22Rv1 (cell line): Measurements from ENCODE around the gene SYTL4.

Source experiments
- H3K27ac ChIP-seq: fragments of 450-650 bp; 2 replicates; pipeline ENCODE4 v1.5.1; 2017
- ZFX ChIP-seq: fragments of 450-650 bp; IDR thresholded peaks from 2 replicates; pipeline ENCODE4 v1.6.1; 2017; ENCODE audit warnings: antibody characterized with exemption, borderline replicate concordance
- TF ChIP-seq, protein P1 (sequence below): fragments of 450-650 bp; IDR thresholded peaks from 2 replicates; pipeline ENCODE4 v1.5.1; 2017; ENCODE audit warnings: mild to moderate bottlenecking

The SYTL4 gene

DNA sequence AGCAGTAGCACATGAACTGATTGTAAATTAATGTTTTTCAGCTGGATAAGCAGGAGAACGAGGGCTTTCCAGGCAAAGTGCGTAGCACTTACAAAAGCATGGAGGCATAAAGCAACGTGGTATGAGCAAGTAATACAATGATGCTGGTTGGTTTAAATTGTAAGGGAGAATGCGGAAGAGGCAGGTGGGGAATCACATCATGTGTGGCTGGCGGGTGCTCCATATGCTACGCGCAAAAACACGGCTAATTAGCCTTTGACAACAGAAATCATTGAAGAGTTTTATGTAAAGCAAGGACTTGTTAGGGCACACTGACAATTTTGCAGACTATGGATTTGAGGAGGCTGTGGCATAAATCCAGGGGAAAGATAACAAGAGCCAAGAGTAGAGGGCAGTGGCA is 14.6 kb downstream of the SYTL4 start:
- TF ChIP-seq ZFX, result no peak
- TF ChIP-seq, protein P1, sequence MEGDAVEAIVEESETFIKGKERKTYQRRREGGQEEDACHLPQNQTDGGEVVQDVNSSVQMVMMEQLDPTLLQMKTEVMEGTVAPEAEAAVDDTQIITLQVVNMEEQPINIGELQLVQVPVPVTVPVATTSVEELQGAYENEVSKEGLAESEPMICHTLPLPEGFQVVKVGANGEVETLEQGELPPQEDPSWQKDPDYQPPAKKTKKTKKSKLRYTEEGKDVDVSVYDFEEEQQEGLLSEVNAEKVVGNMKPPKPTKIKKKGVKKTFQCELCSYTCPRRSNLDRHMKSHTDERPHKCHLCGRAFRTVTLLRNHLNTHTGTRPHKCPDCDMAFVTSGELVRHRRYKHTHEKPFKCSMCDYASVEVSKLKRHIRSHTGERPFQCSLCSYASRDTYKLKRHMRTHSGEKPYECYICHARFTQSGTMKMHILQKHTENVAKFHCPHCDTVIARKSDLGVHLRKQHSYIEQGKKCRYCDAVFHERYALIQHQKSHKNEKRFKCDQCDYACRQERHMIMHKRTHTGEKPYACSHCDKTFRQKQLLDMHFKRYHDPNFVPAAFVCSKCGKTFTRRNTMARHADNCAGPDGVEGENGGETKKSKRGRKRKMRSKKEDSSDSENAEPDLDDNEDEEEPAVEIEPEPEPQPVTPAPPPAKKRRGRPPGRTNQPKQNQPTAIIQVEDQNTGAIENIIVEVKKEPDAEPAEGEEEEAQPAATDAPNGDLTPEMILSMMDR, result no peak
- H3K27ac ChIP-seq, result no peak overlapping the region

DNA sequence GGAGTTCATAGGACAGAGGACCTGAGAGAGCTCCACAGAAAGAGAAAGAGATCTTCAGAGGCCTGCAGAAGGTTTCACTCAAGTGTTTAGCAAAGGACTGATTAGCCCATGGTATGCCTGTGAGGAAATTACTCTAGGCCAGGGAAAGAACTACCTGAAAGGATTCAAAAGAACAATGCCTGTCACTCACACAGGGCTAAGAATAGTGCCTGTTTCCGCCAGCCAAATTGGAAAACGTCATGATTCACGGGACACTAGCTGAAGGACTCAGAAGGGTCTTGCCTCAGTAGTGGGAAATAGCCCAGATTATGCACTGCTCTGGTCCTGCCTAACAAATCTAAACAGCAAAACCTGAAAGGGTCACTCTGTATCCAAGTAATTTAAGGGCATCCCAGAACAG is 21.1 kb downstream of the SYTL4 start:
- TF ChIP-seq, protein P1, result no peak
- no peak for TF ChIP-seq ZFX
- no peak overlapping the region for H3K27ac ChIP-seq

DNA sequence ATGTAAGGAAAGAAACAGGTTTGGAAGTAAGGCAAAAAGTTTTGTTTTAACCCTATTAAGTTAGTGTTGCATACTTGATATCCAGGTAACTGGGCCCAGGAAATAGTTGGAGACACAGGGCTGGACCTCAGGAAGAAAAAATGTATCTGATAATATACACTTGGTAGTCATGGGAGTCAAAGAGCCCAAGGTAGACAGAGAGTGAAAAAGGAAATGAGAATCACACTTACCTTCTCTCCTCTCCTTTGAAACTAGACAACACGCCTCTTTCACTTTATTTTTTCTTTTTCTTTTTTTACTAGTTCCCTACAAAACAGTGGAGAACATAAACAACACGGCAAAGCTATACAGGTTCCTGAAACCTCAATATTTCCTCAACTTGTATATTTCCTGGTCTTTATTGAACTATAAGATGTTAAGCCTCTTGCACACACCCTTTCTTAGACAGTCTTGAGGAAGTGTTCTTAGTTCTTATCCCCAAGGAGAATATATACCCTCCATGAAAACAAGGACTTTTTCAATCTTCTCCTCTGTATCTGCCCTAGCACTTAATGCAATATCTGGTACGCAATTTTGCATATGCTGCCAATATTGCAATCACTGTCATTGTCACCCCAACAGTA is 27.2 kb downstream of the SYTL4 start:
- no peak for TF ChIP-seq ZFX
- TF ChIP-seq, protein P1, result no peak
- H3K27ac ChIP-seq, result no peak overlapping the region

DNA sequence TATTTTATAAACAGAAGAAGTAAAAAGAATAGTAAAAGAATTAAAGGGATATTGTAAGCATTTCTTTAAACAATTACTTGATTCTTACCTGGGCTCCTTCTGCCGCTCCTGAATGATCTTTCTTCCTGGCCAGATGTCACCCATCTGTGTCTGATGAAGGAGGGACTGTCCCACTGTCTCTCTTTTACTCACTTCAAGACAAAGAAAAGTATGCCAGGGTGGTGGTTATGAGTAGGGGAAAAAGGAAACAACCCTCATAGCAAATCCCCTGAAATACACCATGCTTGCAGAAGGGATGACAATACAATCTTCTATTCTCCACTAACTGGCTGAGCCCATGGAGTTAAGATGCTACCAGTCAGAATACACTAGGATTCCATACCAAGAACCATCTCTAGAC is 31.1 kb downstream of the SYTL4 start:
- no peak for TF ChIP-seq ZFX
- TF ChIP-seq, protein P1, result no peak
- no peak overlapping the region for H3K27ac ChIP-seq

DNA sequence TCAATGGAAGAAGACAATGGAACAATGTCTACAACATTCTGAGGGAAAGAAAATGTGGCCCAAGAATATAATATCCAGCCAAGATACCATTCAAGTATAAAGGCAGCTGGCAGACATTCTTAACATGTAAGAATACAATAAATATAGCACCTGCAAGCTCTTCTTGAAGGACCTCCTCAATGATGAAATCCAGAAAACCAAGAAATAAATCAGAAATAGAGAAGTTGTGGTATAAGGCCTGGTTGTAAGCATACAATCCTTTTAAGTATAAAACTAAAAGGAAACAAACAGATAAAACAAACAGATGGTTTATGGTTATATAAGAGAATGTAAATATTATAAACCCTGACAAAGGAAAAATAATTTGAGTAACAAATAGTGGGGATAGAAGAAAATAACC is 33.4 kb downstream of the SYTL4 start:
- TF ChIP-seq, protein P1, result no peak
- no peak for TF ChIP-seq ZFX
- H3K27ac ChIP-seq, result no peak overlapping the region

DNA sequence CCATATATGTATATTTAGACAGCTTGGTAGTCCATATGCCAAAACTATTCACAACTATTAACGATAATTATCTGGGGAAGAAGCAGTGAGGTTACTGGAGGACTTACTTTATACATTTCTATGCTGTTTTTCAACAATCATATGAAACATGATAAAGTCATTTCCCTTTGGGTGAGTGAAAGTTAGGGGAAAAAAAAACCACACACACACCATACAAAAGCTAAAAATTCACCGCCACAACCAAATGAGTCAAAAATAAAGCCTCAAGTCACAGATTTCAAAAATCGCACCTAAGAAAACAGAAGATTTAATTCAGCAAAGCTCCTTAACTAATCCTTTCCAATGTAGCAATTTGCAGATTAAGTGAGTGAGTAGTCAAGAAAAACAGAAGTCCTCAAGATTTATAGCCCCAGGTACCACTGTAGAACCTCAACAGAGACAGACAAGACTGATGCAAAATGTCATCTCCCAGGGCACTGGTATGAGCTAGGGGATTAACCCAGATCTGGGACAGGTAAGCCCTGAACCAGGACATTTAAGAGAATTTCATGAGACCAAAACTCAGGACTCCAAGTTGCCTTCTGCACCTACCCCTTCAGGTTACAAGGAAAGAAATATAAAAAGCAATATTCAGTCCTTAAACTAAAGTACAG is 35.1 kb downstream of the SYTL4 start:
- no peak overlapping the region for H3K27ac ChIP-seq
- TF ChIP-seq, protein P1, result no peak
- TF ChIP-seq ZFX, result no peak

DNA sequence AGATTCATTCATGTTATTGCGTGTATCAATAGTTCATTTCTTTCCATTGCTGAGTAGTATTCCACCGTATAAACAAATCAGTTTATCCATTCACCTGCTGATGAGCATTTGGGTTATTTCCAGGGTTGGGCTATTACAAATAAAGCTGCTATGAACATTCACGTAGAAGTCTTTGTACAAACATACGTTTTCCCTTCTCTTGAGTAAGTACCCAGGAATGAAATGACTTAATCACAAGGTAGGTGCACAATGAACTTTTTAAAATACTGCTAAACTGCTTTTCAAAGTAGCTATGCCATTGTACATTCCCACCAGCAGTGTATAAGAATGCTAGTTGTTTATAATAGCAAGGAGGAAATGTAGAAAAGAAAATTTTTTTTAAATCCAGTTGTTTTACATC is 35.9 kb downstream of the SYTL4 start:
- no peak overlapping the region for H3K27ac ChIP-seq
- no peak for TF ChIP-seq ZFX
- TF ChIP-seq, protein P1, result no peak
